Measurements from ENCODE around the gene ADAM23.

DNA sequence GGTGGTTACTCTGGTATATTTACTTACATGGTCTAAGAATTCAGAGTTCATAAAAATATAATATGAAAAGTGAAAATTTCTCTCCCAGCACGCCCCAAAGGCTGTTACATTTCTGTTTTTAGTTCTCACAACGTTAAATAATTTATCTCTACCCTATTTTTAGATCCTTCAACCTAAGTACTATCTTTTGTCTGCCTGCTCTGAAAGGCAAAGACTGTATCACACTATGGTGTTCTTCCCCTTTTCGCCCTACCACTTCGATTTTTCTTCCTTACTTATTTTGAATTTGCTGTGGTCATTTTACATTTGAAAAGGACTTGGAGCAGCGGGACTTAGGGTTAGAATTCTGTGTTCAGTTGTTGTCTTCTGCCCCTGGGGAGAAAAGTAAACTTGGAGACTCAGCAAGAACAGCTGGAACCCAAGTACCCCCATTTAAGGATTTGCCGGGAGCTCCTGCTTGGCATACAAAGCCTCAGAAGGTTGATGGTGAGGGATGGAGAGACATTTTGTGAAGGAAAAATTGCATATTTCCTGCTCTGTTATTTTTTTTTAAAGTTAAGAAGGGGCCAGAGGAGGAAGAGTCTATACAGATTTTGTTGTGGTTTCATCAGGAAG is 19.0 kb downstream of the ADAM23 start:
- TF ChIP-seq, protein P1, sequence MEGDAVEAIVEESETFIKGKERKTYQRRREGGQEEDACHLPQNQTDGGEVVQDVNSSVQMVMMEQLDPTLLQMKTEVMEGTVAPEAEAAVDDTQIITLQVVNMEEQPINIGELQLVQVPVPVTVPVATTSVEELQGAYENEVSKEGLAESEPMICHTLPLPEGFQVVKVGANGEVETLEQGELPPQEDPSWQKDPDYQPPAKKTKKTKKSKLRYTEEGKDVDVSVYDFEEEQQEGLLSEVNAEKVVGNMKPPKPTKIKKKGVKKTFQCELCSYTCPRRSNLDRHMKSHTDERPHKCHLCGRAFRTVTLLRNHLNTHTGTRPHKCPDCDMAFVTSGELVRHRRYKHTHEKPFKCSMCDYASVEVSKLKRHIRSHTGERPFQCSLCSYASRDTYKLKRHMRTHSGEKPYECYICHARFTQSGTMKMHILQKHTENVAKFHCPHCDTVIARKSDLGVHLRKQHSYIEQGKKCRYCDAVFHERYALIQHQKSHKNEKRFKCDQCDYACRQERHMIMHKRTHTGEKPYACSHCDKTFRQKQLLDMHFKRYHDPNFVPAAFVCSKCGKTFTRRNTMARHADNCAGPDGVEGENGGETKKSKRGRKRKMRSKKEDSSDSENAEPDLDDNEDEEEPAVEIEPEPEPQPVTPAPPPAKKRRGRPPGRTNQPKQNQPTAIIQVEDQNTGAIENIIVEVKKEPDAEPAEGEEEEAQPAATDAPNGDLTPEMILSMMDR (IDR thresholded peaks at IDR 0.05) = no peak
- no peak for TF ChIP-seq POLR2AphosphoS5 (IDR thresholded peaks at IDR 0.05)

Measured in prostate gland (tissue), 2 donors.